Stimulated activated CD8-positive, alpha-beta memory T cell treated with anti-CD3 and anti-CD28 coated beads, Interleukin-15, amount 100 ng/mL, for 48 hours (primary cell): ENCODE data around the gene PTGES2.
"Not testable (repeated sequence)": the region's sequence is repeated elsewhere in the genome, so short reads cannot be mapped to it uniquely, and the experiment has no call there.

ENCODE experiments used
- DNase-seq, 2 donors: peaks; one replicate each; pipeline ENCODE4 v3.0.0-alpha.2; 2020; ENCODE audit warnings: low read depth in 2 of 2

The PTGES2 gene

DNA sequence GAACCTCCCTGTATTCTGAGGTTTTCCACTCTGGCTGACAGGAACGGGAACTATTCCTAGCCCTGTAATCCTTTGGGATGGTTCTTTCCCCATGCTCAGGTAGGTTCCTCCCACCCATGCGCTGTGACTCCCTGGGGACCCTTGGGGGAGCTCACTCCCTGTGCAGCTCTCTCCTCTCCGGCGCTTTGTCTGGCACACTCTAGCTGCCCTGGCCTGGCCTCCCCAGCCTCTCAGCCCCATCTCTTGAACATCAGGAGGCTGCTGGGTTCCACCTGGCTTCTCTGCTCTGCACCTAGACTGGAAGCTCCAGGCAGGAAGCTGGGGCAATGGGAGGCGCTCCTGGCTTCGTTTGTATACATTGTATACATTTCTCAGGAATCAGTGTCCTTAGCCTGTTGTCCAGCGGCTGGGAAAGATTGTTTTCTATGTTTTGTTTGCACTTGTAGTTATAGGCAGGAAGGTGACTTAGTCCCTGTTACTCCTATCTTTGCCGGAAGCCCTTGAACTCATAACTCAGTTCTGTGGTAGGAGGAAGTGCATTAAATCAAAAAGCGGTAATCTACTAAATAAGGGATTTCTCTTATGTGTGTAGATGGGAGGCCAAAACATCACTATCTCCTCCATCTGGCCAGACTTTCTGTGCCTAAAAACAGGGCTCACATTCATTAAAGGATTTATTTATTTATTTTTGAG is 39.1 kb downstream of the PTGES2 start:
- no peak for DNase-seq

DNA sequence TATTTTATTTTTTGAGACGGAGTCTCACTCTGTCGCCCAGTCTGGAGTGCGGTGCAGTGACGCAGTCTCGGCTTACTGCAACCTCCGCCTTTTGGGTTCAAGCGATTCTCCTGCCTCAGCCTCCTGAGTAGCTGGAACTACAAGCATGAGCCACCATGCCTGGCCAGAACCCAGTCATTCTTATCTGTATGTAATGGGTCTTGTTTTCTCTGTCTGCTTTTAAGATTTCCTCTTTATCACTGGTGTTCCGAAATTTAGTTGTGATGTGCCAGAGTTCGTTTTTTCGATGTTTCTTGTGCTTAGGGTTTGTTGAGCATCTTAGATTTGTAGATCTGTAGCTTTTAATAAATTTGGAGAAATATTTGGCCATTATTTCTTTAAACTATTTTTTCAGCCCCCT is 40.3 kb downstream of the PTGES2 start:
- no peak for DNase-seq

GRCh38 chr9:128085943-128086342 is 41.6 kb downstream of the PTGES2 start:
- DNase-seq: no peak

DNA sequence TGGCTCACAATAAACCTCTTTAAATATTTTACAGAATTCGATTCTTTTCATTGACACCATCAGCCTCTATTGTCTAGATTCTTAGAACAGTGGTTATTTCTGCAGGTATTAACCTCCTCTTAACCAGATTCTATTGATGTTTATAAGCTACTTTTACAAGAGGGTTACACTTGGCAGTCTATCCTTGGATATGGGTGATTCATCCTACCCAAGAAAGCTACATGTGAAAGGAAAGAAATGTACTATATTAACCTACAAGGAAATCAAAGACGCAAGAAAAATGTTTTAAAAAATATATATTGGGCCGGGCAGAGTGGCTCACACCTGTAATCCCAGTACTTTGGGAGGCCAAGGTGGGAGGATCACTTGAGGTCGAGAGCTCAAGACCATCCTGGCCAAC is 42.8 kb downstream of the PTGES2 start:
- DNase-seq: no peak

DNA sequence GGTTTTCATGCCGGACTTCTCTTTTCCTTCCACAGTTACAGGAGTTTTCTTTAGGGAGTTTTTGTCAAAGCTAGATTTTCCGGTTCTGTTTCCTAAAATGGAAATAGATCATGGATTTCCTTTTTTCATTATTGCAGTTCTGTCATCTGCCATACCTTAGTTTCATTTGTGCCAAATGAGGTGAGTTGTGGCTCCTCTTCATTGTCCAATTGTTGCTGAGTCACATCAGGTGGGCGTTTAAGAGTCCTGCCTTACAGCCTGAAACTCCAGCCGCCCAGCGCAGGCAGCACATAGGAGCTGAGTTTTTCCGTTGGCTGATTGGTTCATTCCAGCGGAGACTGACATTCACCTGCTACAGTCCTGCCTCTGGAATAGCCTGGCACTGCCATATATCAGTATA is 45.4 kb downstream of the PTGES2 start:
- DNase-seq: no peak

GRCh38 chr9:128081056-128081455 is 46.5 kb downstream of the PTGES2 start:
- DNase-seq: no peak

- DNase-seq: no peak
These were observed 47.3 kb downstream of the PTGES2 start for GRCh38 chr9:128080206-128080605.

DNA sequence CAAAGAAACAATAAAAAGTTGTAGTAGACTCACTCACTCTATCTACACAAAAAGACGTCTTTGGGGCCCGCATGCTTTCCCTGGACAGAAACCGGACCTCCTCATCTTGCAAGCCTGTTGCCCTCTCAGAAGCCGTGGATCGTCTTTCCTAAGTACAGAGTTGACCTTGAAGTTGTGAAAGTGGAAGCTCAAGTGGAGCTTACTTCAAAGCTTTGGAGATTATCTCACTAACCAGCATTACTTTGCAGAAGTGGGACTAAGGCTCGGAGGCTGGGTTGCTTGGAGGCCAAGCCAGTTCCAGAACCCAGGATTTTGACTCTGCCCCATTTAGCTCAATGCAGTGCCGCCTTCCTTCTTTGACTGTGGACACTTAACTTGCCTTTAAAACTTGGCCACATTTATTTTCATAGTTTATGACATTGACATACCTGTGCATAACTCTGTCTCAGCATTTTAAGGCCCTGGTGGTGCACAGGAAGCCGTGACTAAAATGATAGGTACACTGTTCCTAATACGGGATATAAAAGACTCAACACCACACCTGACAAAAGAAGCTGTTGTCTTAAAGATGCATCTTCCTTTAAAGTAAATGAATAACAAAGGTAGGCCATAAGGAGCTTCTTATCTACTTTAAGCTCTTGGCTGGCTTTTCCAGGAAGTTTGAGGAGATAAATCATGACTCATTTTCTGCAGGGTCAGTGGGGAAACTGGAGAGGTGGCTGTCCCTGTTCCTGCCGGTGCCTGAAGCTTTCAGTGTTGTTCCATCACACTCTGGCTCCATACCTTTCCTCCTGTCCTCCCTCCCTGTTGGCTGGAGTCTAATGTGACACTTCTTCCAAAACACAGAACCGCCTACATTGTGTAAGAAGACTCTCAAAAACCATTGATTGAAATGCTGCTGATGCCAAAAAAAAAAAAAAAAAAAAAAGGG is 48.8 kb downstream of the PTGES2 start:
- no peak for DNase-seq

DNA sequence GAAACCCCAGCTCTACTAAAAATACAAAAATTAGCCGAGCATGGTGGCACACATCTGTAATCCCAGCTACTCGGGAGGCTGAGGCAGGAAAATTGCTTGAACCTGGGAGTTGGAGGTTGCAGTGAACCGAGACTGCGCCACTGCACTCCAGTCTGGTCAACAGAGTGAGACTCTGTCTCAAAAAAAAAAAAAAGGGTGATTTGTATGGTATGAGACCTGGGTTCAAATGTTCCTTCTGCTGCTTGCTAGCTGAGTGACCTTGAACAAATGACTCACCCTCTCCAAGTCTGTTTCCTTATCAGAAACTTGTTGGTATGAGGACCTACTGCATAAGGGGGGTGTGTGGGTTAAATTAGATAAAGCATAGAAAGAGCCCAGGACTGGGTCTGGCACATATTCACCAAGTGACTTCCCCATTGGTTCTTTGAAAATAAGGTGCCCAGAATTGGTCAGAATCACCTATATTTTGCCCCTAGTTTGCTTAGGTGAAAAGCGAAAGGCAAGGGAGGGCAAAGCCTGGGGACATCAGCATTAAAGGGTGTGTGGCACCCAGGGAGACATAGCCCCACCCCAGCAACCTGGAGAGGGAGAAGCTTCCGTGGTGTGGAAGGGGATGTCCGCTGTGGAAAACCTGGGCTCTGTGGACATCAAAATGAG is 49.6 kb downstream of the PTGES2 start:
- DNase-seq: no peak

GRCh38 chr9:128073253-128073886 is 54.2 kb downstream of the PTGES2 start:
- no peak for DNase-seq

- peak in 1 of 2 donors; percentile 27 for DNase-seq
These were observed 55.1 kb downstream of the PTGES2 start for GRCh38 chr9:128072144-128073021.

GRCh38 chr9:128071475-128071874 is 56.1 kb downstream of the PTGES2 start:
- not testable (repeated sequence) for DNase-seq

DNA sequence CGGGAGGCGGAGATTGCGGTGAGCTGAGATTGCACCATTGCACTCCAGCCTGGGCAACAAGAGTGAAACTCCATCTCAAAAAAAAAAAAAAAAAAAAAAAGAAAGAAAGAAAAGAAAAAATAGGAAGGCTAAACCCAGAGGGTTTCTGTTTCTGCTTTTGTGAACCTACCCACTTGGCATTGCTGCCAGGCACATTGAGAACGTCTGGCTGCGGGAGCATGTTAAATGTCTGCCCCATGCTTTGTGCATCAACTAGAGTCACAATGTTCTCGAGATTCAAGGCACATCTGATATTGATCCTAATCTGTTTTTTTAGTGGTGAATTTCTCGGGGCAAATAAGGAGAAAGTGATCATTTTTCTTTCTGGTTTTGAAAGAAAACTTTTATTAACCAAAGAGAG is 56.7 kb downstream of the PTGES2 start:
- no peak for DNase-seq
